ENCODE measurements around the gene TRERF1.
A peak's percentile ranks its signal among the peaks of the same experiment; 100 is the strongest.
"Not testable (repeated sequence)": the region's sequence is repeated elsewhere in the genome, so short reads cannot be mapped to it uniquely, and the experiment has no call there.

The TRERF1 gene

DNA sequence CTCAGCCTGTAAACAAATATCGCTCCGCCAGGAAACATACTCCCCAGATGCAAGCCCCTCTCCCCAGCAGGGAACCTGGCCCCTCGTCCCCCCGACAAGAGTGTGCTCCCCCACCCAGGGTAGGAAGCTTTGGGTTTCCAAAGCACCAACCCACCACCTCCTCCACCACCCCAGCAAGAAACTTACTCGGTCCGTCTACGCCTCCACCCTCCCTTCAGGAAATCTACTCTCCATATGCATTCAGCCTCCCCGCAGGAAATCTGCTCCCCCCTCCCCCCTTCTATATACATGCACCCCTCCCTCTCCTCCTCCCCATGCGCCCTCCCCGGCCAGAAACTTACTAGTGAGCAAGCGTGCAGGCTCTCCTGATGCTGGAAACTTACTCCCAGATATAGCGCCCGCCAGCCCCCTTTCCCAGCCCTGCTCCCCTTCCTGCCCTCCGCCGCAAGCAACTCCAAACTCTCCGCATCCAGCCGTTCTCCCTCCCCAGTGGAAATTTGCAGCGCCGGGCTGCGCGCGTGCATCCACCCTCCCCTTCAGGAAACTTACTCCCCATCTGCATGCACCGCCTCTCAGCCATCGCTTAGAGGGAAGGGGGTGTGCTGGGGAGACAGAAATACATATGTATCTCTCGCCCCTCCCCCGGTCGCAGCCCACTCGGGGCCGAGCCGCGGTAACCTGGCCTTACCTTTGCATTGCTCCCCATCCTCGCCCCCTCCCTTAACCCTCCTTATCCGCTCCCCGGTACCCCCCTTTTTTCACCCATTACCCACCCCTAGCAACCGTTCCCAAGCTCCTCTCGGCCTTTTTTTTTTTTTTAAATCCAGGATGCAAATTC, at the start of gene TRERF1:
Gene TRERF1, minus strand, starts transcription at position 594 of the 838 bp plus-strand sequence. CDS start 182,336 bp downstream, outside the sequence.
- peak; percentile 89 for DNase-seq

- no peak for DNase-seq
Measured at GRCh38 chr6:42498473-42499128, 46.9 kb upstream of the TRERF1 start.

- DNase-seq, result no peak
Measured at GRCh38 chr6:42493914-42494539, 42.3 kb upstream of the TRERF1 start.

- DNase-seq, result no peak
Measured at GRCh38 chr6:42488129-42488528, 36.4 kb upstream of the TRERF1 start.

DNA sequence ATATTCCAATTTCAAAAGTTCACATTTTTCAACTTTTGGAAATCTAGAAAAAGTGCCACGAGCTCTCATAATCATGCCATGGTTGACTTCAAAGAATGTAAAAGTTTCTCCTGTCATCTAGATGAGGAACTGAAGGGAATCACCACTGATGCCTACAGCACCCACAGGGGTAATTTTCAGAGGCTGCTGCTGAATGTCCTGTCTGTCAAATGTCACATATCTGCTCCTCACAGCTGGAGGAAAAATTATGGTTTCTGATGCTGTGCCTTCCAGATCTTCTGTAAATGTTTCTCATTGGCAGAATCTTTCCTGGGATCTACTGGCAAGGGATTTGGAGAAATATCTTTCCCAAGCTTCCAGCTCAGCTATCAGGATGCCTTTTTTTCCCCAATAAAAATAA, 32.5 kb upstream of the TRERF1 start:
- no peak for DNase-seq

DNA sequence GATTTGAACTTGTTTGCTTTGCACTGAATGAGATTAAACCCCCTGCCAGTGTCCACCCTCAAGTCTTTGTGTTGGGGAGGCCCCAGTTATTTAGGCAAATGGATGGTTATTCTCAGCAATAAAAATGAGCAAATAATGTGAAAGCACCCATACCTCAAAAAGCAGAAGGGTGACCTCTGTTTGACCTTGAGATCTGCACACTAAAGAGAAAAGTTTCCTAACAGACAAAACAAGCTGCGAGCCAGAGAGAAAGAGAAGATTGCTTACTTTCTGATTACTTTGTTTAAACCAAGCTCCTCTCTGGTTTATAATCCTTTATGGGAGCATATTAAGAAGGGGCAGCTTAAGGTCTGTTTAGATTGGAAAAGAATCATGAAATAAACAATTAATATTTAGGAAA, 30.4 kb upstream of the TRERF1 start:
- DNase-seq, result no peak

DNA sequence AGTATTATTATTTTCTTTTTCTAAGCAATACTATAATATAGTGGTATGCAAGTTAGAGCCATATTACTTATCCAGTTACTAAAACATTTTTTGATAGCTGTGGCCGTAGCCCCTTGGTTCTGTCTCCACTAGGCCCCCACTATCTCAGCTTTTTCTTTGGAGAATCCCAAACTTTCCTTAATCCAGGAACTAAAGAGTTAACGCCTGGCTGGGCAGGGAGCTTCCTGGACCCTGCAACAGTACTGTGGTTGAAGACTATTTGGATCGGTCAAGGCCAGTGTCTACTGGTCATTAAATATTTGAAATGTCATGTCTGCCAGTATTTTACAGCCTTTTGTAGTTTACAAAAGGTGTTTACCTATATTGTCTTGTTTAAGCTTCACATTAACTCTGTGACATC, 20.0 kb upstream of the TRERF1 start:
- no peak for DNase-seq

DNA sequence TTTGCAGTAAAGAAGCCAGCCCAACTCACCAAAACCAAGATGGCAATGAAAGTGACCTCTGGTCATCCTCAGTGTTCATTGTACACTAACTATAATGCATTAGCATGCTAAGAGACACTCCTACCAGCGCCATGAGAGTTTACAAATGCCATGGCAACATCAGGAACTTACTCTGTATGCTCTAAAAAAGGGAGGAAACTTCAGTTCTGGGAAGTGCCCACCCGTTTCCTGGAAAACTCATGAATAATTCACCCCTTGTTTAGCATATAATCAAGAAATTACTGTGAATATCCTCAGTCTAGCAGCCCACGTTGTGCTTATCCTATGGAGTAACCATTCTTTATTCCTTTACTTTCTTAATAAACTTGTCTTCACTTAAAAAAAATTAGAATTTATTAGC, 19.4 kb upstream of the TRERF1 start:
- DNase-seq, result no peak

DNA sequence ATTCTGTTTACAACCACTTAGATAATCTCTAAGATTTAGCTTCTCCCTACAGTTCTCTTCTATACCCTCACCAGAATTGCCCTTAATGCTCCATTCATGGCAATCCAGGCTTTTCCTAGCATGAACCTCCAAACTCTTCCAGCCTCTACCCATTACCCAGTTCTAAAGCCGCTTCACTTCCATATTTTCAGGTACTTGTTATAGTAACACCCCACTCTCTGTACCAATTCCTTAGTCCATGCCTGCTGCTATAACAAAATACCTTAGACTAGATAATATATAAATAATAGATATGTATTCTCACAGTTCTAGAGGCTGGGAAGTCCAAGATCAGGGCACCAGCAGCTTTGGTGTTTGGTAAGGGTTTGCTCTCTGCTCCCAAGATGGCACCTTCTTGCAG, 16.5 kb upstream of the TRERF1 start:
- no peak for DNase-seq

DNA sequence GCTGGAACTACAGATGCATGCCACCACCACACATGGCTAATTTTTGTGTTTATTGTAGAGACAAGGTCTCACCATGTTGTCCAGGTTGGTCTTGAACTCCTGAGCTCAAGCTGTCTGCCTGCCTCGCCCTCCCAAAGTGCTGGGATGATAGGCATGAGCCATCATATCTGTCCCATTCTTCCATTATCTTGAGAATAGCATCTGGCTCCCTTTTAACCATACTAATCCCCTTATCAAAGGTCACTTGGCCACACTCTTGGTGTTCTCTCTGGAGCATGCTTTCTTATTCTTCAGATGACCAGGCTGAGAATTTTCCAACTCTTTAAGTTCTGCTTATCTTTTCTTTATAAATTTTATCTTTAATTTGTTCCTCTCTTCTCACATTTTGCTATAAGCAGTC, 15.9 kb upstream of the TRERF1 start:
- no peak for DNase-seq

- DNase-seq, result not testable (repeated sequence)
Measured at GRCh38 chr6:42466470-42466869, 14.7 kb upstream of the TRERF1 start.

DNA sequence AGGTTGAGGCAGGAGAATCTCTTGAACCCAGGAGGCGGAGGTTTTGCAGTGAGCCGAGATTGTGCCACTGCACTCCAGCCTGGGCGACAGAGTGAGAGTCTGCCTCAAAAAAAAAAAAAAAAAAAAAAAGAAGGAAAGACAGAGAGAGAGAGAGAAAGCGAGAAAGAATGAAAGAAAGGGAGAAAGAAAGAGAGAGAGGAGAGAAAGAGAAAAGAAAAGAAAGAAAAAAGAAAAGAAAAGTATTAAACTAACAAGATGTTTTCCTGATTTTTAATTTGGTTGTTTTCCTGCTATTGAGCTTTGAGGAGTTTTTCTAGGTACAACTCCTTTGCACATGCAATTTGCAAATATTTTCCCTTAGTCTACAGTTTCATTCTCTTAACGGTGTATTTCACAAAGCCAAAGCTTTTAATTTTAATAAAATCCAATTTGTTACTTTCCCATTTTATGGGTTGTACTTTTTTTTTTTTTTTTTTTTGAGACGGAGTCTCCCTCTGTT, 10.8 kb upstream of the TRERF1 start:
- no peak for DNase-seq

GRCh38 chr6:42460883-42461282, 9.2 kb upstream of the TRERF1 start:
- no peak for DNase-seq

- no peak for DNase-seq
Measured at GRCh38 chr6:42459888-42460287, 8.2 kb upstream of the TRERF1 start.

GRCh38 chr6:42454428-42454791, 2.7 kb upstream of the TRERF1 start:
- DNase-seq, result peak; percentile 55

- peak; percentile 80 for DNase-seq
Measured at GRCh38 chr6:42453654-42454427, 2.1 kb upstream of the TRERF1 start.

- DNase-seq, result peak; percentile 96
Measured at GRCh38 chr6:42453031-42453653, 1.4 kb upstream of the TRERF1 start.

- DNase-seq, result peak; percentile 88
Measured at GRCh38 chr6:42452171-42453030, 675 bp upstream of the TRERF1 start.

DNA sequence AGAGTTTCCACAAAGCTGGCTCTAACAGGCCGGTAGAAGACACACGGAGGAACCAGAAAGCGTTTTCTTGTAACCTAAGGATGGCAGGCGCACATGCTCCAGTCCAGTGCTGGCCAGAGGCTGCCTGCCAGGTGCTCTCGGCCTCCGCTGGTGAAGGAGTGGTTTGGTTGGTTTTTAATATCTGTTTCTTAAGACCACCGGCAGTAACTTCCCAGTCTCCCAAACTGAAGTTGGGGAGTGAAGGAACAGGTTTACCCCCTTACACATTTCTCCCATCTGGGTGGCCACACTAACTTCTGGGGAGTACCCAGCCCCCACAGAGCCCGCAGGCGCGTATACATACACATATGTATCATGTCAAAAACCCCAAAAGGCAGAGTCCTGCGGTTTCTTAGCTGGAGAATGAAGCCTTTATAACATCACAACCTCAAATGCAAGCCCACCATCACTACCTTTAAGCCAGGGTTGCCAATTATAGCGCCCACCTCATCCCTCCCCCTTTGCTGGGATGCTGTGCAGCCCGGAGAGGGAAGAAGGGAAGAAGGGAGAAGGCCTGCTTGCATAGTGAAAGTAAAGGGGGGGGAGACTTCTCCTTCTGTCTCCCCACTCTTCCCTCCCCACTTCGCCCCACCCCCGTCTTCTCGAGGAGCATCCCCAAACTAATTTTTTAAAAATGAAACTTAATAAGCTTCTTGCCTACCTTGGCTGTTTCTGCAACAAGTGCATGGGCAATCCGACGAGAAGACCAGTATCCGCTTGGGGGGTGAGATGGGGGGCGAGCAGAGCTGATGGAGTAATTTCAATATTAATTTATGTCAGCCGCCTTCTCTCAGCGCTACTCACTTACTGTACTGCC, 1.0 kb downstream of the TRERF1 start:
- DNase-seq, result peak; percentile 49

- DNase-seq, result no peak
Measured at GRCh38 chr6:42449917-42450476, 1.7 kb downstream of the TRERF1 start.

All from left hindlimb (tissue), 1 donor.